IMR-90 (cell line): ENCODE measurements around the gene ZGLP1.

Experiments used
- CEBPB ChIP-seq: IDR thresholded peaks from 2 replicates; pipeline ENCODE4 v1.6.1; 2012; ENCODE audit warnings: low read depth, low read length, improper control_type of control experiment
- ELK1 ChIP-seq: fragments of 150-350 bp; IDR thresholded peaks from 2 replicates; pipeline ENCODE4 v1.6.1; 2016; ENCODE audit warnings: low read depth, mild to moderate bottlenecking, low read length, moderate library complexity, borderline replicate concordance
- POLR2A ChIP-seq: IDR thresholded peaks from 2 replicates; pipeline ENCODE4 v1.6.1; 2012; ENCODE audit warnings: mild to moderate bottlenecking, low read depth, low read length
- USF2 ChIP-seq: fragments of 150-350 bp; IDR thresholded peaks from 2 replicates; pipeline ENCODE4 v1.6.1; 2017; ENCODE audit warnings: mild to moderate bottlenecking, antibody characterized with exemption, low read length, low read depth
- TF ChIP-seq, protein P1 (sequence below): conservative IDR thresholded peaks from 2 replicates; pipeline ENCODE4 v1.5.1; 2012; ENCODE audit warnings: mild to moderate bottlenecking, low read depth, low read length, improper control_type of control experiment

GRCh38 chr19:10255358-10255757, 54.3 kb downstream of the ZGLP1 start:
- TF ChIP-seq POLR2A = no peak
- TF ChIP-seq, protein P1, sequence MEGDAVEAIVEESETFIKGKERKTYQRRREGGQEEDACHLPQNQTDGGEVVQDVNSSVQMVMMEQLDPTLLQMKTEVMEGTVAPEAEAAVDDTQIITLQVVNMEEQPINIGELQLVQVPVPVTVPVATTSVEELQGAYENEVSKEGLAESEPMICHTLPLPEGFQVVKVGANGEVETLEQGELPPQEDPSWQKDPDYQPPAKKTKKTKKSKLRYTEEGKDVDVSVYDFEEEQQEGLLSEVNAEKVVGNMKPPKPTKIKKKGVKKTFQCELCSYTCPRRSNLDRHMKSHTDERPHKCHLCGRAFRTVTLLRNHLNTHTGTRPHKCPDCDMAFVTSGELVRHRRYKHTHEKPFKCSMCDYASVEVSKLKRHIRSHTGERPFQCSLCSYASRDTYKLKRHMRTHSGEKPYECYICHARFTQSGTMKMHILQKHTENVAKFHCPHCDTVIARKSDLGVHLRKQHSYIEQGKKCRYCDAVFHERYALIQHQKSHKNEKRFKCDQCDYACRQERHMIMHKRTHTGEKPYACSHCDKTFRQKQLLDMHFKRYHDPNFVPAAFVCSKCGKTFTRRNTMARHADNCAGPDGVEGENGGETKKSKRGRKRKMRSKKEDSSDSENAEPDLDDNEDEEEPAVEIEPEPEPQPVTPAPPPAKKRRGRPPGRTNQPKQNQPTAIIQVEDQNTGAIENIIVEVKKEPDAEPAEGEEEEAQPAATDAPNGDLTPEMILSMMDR = no peak
- TF ChIP-seq CEBPB = no peak
- TF ChIP-seq ELK1 = no peak
- no peak for TF ChIP-seq USF2
